PC-3 (cell line): ENCODE measurements around the gene THEM4. TPM values are rescaled to one million over a fixed set of nuclear protein-coding genes. Genes with fewer than 3 reads are reported as not detected.
"Not testable (repeated sequence)": the region's sequence is repeated elsewhere in the genome, so short reads cannot be mapped to it uniquely, and the experiment has no call there.

Experiments used
- ATAC-seq: fragments of 200-7000 bp; cut with Tn5 transposase; 2 replicates; pipeline ENCODE4 v1.9.1; 2020; ENCODE audit warnings: mild to moderate bottlenecking, moderate library complexity
- BruUV-seq: library from RNA; stranded (reverse); fragments of 400-500 nt; replicated peaks from 2 replicates; lab custom pipeline; 2021; lab: Mats Ljungman, UMichigan
- CTCF ChIA-PET: fragments of 300-600 bp; sonication (Branson Sonifier 250); formaldehyde crosslinking; loops from one replicate; lab custom pipeline; 2022; ENCODE audit warnings: antibody characterized with exemption; lab: Charles Lee
- POLR2A ChIA-PET: fragments of 300-600 bp; sonication (Branson Sonifier 250); formaldehyde crosslinking; loops from one replicate; lab custom pipeline; 2022; ENCODE audit warnings: antibody characterized with exemption; ENCODE audit not compliant: unreplicated experiment; lab: Charles Lee
- DNase-seq: peaks from one replicate; pipeline ENCODE4 v3.0.0-alpha.2; 2015
- H2AFZ ChIP-seq: fragments of 300-600 bp; sonication (generic); 2 replicates; pipeline ENCODE4 v1.6.0; 2016; ENCODE audit warnings: antibody characterized with exemption, low read length
- H3F3A ChIP-seq: fragments of 300-600 bp; sonication (generic); one replicate; pipeline ENCODE4 v1.6.0; 2017; ENCODE audit warnings: antibody characterized with exemption, low read length, control low read depth, mild to moderate bottlenecking; ENCODE audit not compliant: unreplicated experiment
- H3K27ac ChIP-seq: fragments of 300-600 bp; sonication (generic); 2 replicates; pipeline ENCODE4 v1.5.1; 2016; ENCODE audit warnings: mild to moderate bottlenecking, low read length
- H3K27me3 ChIP-seq: fragments of 300-600 bp; sonication (generic); 2 replicates; pipeline ENCODE4 v1.6.1; 2016; ENCODE audit warnings: low read length, mixed read lengths
- H3K36me3 ChIP-seq: fragments of 300-600 bp; sonication (generic); 2 replicates; pipeline ENCODE4 v1.6.1; 2016; ENCODE audit warnings: low read depth, mixed run types, low read length, mixed read lengths
- H3K4me1 ChIP-seq: fragments of 300-600 bp; sonication (generic); 2 replicates; pipeline ENCODE4 v1.5.1; 2016; ENCODE audit warnings: low read length; ENCODE audit not compliant: insufficient read depth
- H3K4me2 ChIP-seq: fragments of 300-600 bp; sonication (generic); 2 replicates; pipeline ENCODE4 v1.6.0; 2016; ENCODE audit warnings: low read length
- H3K4me3 ChIP-seq: fragments of 300-600 bp; sonication (generic); 2 replicates; pipeline ENCODE4 v1.5.1; 2016; ENCODE audit warnings: mild to moderate bottlenecking, low read length, mixed read lengths
- H3K79me2 ChIP-seq: fragments of 300-600 bp; sonication (generic); 2 replicates; pipeline ENCODE4 v1.6.1; 2017; ENCODE audit warnings: low read length, mixed read lengths
- H3K9ac ChIP-seq: fragments of 300-600 bp; sonication (generic); 2 replicates; pipeline ENCODE4 v1.6.0; 2016; ENCODE audit warnings: mild to moderate bottlenecking, low read length
- H3K9me2 ChIP-seq: fragments of 300-600 bp; sonication (generic); replicated peaks from 2 replicates; pipeline ENCODE4 v1.6.1; 2016; ENCODE audit warnings: mixed run types, low read length, mixed read lengths
- H3K9me3 ChIP-seq: fragments of 300-600 bp; sonication (generic); 2 replicates; pipeline ENCODE4 v1.6.1; 2016; ENCODE audit warnings: low read length, mixed read lengths
- H4K20me1 ChIP-seq: fragments of 300-600 bp; sonication (generic); 2 replicates; pipeline ENCODE4 v1.6.1; 2016; ENCODE audit warnings: low read length, mixed read lengths
- CTCF ChIP-seq: fragments of 300-600 bp; sonication (generic); conservative IDR thresholded peaks from 2 replicates; pipeline ENCODE4 v1.5.1; 2017; ENCODE audit warnings: antibody characterized with exemption, low read depth, mild to moderate bottlenecking, low read length
- EZH2 ChIP-seq: fragments of 300-600 bp; sonication (generic); IDR thresholded peaks from one replicate; pipeline ENCODE4 v1.6.1; 2017; ENCODE audit warnings: antibody characterized with exemption, mild to moderate bottlenecking, low read length; ENCODE audit not compliant: unreplicated experiment
- EZH2phosphoT487 ChIP-seq: fragments of 300-600 bp; sonication (generic); IDR thresholded peaks from 2 replicates; pipeline ENCODE4 v1.6.1; 2018; ENCODE audit warnings: mild to moderate bottlenecking, antibody characterized with exemption, low read length, borderline replicate concordance
- intact Hi-C: fragments of 100-400 bp; cut with micrococcal nuclease; formaldehyde crosslinking; loops from 2 replicates; pipeline ENCODE4 v1.9.0; 2023
- total RNA-seq: library from RNA; depleted of rRNA; stranded (reverse); fragments of >200 nt; gene quantifications from 2 replicates; pipeline ENCODE4 v1.2.3, GENCODE V29; 2014

THEM4 gene
- total RNA-seq, 1 experiment from 2014 or later, result 18.1 TPM

- no peak overlapping the region for H3K4me2 ChIP-seq
- no peak for DNase-seq
Measured at GRCh38 chr1:151858030-151858746, 51.1 kb downstream of the THEM4 start.

GRCh38 chr1:151855933-151856332, 53.4 kb downstream of the THEM4 start:
- no peaks in the 10 kb centered on the region for H3K9me2 ChIP-seq
- no peaks in the 10 kb centered on the region for H4K20me1 ChIP-seq
- ATAC-seq (no peak), DNase-seq (no peak)
- H3K36me3 ChIP-seq, result no peaks in the 10 kb centered on the region
- intact Hi-C loops, result no loop called here
- no TSS peak for BruUV-seq
- POLR2A ChIA-PET, result no interaction called here
- H3K4me1 ChIP-seq, result no peaks in the 10 kb centered on the region
- H3K9ac ChIP-seq, result no peak overlapping the region
- no peaks in the 10 kb centered on the region for H3F3A ChIP-seq
- no peaks in the 10 kb centered on the region for H3K9me3 ChIP-seq
- no peak overlapping the region for H3K4me2 ChIP-seq
- H3K27ac ChIP-seq, result no peak overlapping the region
- H3K79me2 ChIP-seq, result no peaks in the 10 kb centered on the region
- no peak overlapping the region for H3K4me3 ChIP-seq
- peaks cover 18% of the 10 kb centered on the region for H3K27me3 ChIP-seq
- H2AFZ ChIP-seq, result no peak overlapping the region
- CTCF ChIA-PET, result no interaction called here
- TF ChIP-seq EZH2phosphoT487 (no peak), EZH2 (no peak), CTCF (no peak)

More at GRCh38 chr1:151858030-151858746, 51.1 kb downstream of the THEM4 start:
- H3K4me3 ChIP-seq, result no peak overlapping the region
- no peaks in the 10 kb centered on the region for H3K27me3 ChIP-seq
- H3K27ac ChIP-seq, result no peak overlapping the region
- H2AFZ ChIP-seq, result no peak overlapping the region
- no peaks in the 10 kb centered on the region for H4K20me1 ChIP-seq
- H3K9me3 ChIP-seq, result no peaks in the 10 kb centered on the region
- no peaks in the 10 kb centered on the region for H3K4me1 ChIP-seq
- H3K36me3 ChIP-seq, result no peaks in the 10 kb centered on the region
- ChIA-PET POLR2A (interaction anchor here (0.5 kb wide), 1 partner anchor 73 kb away, joined by 3 read pairs; no protein-coding TSS in a partner anchor), CTCF (interaction anchor here (1.1 kb wide), 1 partner anchor 12 kb away, joined by 3 read pairs; no protein-coding TSS in a partner anchor)
- no peak for ATAC-seq
- no peak overlapping the region for H3K9ac ChIP-seq
- TF ChIP-seq CTCF (no peak), EZH2 (no peak), EZH2phosphoT487 (no peak)
- intact Hi-C loops, result no loop called here
- H3K9me2 ChIP-seq, result no peaks in the 10 kb centered on the region
- no peaks in the 10 kb centered on the region for H3F3A ChIP-seq
- no TSS peak for BruUV-seq
- no peaks in the 10 kb centered on the region for H3K79me2 ChIP-seq

- intact Hi-C loops, DNase-seq, H3K79me2 ChIP-seq, POLR2A ChIA-PET, H3K4me2 ChIP-seq, CTCF ChIA-PET, H3K9me2 ChIP-seq, H3K9me3 ChIP-seq, H3K27ac ChIP-seq, H3K4me3 ChIP-seq, H2AFZ ChIP-seq, H3K9ac ChIP-seq, H3F3A ChIP-seq, BruUV-seq, ATAC-seq, H3K4me1 ChIP-seq, H4K20me1 ChIP-seq, H3K36me3 ChIP-seq: not testable (repeated sequence)
- H3K27me3 ChIP-seq, result peaks cover 18% of the 10 kb centered on the region
Measured at GRCh38 chr1:151855516-151855915, 53.8 kb downstream of the THEM4 start.
